Activated effector memory CD4-positive, alpha-beta T cell treated with Interleukin-2 at 50 U/mL for 16 hours (primary cell): ENCODE measurements around the gene PRKG1.

Experiments
- DNase-seq: peaks from one replicate; pipeline ENCODE4 v3.0.0-alpha.2; 2020

The PRKG1 gene

GRCh38 chr10:51624013-51624412, 549.7 kb downstream of the PRKG1 start:
- DNase-seq: no peak

GRCh38 chr10:51629934-51630639, 555.8 kb downstream of the PRKG1 start:
- DNase-seq: no peak

GRCh38 chr10:51630640-51631005, 556.3 kb downstream of the PRKG1 start:
- DNase-seq: no peak

DNA sequence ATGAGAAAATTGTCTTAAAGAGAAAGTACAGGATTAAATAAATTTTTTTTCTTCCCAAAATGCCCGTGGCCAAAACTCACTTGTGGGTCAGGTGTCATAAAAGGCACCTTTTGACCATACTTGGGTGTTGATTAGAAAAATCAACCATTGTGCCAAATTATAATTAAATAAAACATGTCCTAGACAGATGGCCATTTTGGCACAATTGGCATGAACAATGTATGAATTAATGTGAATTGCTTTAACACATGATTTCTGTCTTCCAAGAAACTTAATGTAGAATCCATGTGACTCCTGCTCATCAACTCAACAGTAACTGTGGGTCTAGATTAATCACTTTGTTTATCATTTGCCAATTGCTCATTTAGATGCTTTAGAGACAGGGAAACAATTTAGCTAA, 561.1 kb downstream of the PRKG1 start:
- no peak for DNase-seq

GRCh38 chr10:51638211-51638610, 563.9 kb downstream of the PRKG1 start:
- no peak for DNase-seq

GRCh38 chr10:51638737-51639136, 564.5 kb downstream of the PRKG1 start:
- no peak for DNase-seq

DNA sequence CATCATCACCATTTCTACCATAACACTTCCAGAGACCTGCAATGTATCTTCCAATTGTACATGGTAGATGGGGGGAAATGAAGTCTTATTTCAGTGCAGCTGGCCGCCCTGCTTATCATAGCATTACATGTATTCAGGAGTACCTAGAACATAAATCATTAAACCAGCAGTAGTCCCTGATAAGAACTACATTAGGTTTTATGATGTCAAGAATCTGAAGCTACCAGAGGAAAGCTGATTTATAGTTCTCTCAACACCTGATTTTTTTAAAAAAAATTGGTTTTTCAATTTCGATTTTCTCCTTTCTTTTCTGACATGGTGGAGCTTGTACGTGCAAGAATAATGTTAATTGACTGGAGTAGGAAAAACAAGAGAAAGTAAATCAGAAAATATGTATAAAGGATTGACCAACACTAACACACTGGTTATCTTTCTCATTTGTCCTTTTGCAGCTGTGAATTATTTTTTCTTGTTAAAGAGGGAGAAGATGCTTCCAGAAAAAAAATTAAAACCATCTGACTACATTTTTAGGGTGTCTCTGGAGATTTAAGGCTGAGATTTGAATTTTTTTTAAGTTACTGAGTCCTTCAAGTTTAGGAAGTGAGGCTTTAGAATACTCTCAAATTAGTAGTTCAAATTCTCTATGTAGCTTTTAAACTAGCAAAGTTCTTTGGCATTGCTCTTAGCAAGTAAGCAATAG, 566.0 kb downstream of the PRKG1 start:
- DNase-seq: no peak

DNA sequence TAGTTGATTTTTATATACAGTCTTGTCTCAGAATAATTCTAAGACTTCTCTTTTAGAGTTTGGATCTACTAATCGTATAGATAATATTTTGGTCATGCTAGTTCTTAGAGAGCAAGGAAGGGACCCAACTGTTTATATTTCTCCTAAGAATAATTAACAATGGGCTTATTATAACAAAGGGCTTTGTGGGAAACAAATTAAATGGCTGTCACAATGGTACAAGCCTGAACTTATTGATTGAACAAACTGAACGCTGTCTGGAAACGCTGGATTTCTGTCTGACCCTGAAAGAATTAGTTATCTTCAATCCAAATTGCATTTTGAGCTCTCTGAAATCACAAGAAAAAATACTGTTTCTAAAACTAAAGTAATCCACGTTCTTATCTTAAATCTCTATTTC, 568.3 kb downstream of the PRKG1 start:
- DNase-seq: no peak

DNA sequence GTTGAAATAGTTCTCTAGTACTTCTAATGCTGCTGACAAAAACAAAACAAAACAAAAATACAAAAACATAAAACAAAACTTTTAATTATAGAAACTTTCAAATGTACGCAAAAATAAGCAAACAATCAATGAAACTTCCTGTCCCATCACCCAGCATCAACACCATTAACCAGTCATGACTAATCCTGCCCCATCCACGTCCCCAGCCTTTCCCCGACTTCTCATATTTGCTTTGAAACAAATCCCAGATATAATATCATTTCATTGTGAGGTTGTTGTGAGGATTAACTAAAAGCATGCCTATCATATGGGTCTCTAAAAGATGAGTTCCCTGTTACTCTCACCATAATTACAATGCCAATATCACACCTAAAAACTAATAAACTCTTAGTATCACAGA, 569.4 kb downstream of the PRKG1 start:
- DNase-seq: no peak

- no peak for DNase-seq
These were observed 574.8 kb downstream of the PRKG1 start for GRCh38 chr10:51649064-51649463.

- DNase-seq: no peak
These were observed 576.8 kb downstream of the PRKG1 start for GRCh38 chr10:51651063-51651462.

DNA sequence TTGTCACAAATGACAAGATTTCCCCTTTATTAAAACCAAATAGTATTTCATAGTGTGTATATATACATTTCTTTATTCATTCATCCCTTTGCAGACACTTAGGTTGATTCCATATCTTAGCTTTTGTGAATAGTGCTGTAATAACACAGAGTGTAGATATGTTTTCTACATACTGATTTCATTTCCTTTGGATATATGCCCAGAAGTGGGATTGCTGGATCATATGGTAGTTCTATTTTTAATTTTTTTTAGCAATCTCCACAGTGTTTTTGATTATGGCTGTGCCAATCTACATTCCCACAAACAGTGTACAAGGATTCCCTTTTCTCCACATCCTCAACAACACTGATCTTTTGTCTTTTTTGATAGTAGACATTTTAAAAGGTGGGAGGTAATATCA, 578.7 kb downstream of the PRKG1 start:
- no peak for DNase-seq

GRCh38 chr10:51654918-51655317, 580.6 kb downstream of the PRKG1 start:
- DNase-seq: no peak

- no peak for DNase-seq
These were observed 582.2 kb downstream of the PRKG1 start for GRCh38 chr10:51656503-51656902.

GRCh38 chr10:51658000-51658399, 583.7 kb downstream of the PRKG1 start:
- no peak for DNase-seq

DNA sequence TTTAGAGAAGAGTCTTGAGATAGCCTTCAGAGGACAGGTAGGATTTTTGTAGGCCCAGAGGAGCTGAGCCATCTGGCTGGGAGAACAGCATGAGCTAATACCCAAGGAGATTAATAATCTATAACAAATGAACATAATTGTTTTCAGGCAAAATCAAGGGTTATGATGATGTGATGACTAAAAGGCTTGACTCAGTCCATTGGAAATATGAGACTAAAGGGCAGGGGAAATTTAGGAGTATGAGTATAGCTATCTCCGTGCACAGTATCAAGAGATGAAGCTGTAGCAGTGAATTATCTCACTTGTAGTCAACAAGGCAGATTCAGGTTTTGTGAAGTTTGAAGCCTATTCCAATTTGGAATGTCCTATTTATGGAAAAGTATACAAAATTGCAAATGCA, 585.1 kb downstream of the PRKG1 start:
- DNase-seq: no peak

GRCh38 chr10:51663086-51663485, 588.8 kb downstream of the PRKG1 start:
- no peak for DNase-seq

GRCh38 chr10:51666456-51666855, 592.2 kb downstream of the PRKG1 start:
- DNase-seq: no peak

DNA sequence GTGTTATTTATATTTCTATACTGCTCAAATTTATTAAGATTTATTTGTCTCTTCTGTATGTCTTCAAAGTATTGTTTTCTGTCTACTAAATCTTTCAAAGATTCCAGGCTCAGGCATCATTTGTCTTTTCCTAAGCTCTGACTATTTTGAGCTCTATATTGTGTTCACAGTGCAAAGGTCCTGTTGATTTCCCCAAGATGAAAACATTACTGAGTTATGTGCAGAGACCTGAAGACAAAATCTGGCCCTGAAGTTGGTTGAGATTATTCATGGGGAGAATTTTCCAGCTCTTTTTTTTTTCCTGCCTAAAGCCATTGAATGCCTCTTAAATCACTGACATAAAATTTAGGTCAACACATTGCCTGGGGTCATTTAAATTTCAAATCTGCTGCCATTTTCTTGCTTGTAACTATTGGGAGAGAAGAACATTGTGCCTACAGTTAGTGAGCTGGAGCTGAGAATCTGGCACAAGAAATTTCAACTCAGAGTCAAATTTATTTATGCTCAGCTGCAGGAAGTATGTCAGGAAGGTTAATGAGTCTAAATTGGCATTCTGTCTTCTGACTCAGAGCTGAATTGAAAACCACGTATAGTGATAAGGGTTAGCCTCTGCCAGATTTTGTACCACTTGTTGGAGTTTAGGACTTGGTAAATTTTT, 593.5 kb downstream of the PRKG1 start:
- DNase-seq: no peak

DNA sequence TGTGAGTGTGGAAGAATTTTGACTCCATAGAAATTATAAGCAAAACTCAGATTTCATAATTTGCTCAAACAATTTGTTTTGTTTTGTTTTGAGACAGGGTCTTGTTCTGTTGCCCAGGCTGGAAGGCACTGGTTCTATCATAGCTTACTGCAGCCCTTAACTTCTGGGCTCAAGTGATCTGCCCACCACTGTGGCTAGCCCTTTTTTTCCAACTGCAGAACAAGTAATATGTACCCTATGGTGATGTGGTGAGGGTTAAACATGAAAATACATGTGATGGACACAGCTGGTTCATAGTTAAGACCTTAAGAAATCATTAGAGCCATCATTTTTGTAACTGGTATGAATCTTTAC, 594.0 kb downstream of the PRKG1 start:
- no peak for DNase-seq

DNA sequence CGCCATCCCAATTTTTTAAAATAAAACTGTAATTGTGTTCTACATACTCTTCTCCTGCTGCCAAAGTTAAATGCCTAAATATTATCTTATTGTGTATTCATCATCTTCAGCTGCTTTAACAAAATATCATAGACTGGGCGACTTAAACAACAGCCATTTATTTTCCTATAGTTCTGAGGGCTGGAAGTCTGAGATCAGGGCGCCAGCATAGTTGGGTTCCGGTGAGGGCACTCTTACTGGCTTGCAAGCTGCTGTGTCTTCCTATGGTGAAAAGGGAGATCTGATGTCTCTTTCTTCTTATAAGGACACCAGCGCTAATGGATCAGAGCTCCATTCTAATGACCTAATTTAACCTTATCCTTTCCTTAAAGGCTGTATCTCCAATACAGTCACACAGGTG, 594.8 kb downstream of the PRKG1 start:
- no peak for DNase-seq

DNA sequence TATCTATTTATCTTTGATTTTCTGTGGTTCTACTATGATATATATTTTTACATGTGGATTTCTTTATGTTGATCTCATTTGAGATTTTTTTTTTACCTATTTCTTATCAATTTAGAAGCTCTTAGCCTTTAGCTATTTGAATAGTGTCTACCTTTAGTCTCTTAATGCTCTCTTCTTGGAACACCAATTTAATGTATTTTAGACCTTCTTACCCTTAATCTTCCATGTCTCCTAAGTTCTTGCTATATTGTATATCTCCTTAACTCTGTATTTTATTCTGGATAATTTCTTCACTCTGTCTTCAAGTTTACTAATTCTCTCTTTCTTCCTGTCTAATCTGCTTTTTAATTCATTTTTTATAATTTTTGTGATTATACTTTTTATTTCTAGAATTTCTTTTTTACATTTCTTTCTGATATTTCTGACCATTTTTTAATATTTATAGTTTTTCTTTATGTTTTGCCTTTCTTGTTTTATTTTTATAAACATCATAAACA, 597.8 kb downstream of the PRKG1 start:
- DNase-seq: no peak

DNA sequence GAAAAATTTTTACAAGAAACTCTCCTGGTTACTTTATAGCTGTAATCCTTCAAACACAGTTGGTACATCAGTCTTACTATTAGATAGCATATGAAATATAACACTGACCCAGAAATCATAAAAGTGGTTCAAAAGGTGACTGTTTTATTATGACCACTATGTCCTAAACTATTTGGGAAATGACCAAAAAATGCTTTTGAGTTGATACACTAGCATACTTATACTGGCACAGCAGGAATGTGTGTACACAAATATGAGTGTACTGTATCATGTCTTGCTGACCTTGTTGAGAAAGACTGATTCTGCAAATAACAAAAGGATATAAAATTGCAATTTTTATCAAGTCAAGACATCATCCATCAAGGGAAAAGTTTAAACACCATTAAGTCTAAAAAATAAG, 600.8 kb downstream of the PRKG1 start:
- no peak for DNase-seq

DNA sequence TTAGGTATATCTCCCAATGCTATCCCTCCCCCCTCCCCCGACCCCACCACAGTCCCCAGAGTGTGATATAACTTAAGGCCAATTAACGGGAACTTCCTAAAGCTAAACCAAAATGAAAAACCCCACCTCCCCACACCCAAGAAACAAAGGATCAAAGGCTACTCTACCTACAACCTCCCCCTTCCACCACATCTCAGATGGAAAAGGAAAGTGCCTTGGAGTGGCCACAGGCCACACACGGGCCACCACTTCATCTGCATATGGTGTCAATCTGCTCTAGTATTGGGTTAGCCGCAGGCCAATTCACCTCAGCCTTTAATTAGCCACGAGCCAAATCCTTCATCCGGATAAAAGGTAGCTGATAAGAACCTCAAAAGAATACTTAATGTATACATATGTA, 605.6 kb downstream of the PRKG1 start:
- DNase-seq: no peak
